ENCODE data around the gene PRR5L.

The PRR5L gene

GRCh38 chr11:36361472-36361871, 65.4 kb downstream of the PRR5L start:
- no peak for DNase-seq

GRCh38 chr11:36361901-36362391, 65.9 kb downstream of the PRR5L start:
- DNase-seq: no peak

GRCh38 chr11:36362902-36363301, 66.8 kb downstream of the PRR5L start:
- no peak for DNase-seq

GRCh38 chr11:36363361-36364268, 67.5 kb downstream of the PRR5L start:
- DNase-seq: no peak

- no peak for DNase-seq
Observed at GRCh38 chr11:36364551-36365325, 68.7 kb downstream of the PRR5L start.

GRCh38 chr11:36365907-36366306, 69.8 kb downstream of the PRR5L start:
- DNase-seq: no peak

- no peak for DNase-seq
Observed at GRCh38 chr11:36367806-36368680, 72.0 kb downstream of the PRR5L start.

GRCh38 chr11:36371181-36371580, 75.1 kb downstream of the PRR5L start:
- no peak for DNase-seq

- no peak for DNase-seq
Observed at GRCh38 chr11:36371590-36371989, 75.5 kb downstream of the PRR5L start.

GRCh38 chr11:36372101-36372771, 76.1 kb downstream of the PRR5L start:
- no peak for DNase-seq

- no peak for DNase-seq
Observed at GRCh38 chr11:36373016-36374010, 77.2 kb downstream of the PRR5L start.

GRCh38 chr11:36374726-36375125, 78.6 kb downstream of the PRR5L start:
- DNase-seq: no peak

- no peak for DNase-seq
Observed at GRCh38 chr11:36375353-36376008, 79.4 kb downstream of the PRR5L start.

GRCh38 chr11:36376009-36376887, 80.2 kb downstream of the PRR5L start:
- no peak for DNase-seq

- peak; percentile 69 for DNase-seq
Observed at GRCh38 chr11:36376888-36377758, 81.0 kb downstream of the PRR5L start.

GRCh38 chr11:36377759-36378564, 81.9 kb downstream of the PRR5L start:
- DNase-seq: no peak

GRCh38 chr11:36379653-36380052, 83.6 kb downstream of the PRR5L start:
- no peak for DNase-seq

Data from NCI-H2171 (cell line).